ENCODE results near the gene SAMD8. TPM values are rescaled to one million over a fixed set of nuclear protein-coding genes. Genes with fewer than 3 reads are reported as not detected.
"Not testable (repeated sequence)": the region's sequence is repeated elsewhere in the genome, so short reads cannot be mapped to it uniquely, and the experiment has no call there.

Gene SAMD8
- total RNA-seq, 3 donors from 2014 or later = 12.1 to 26.6 (median 13.6) TPM

GRCh38 chr10:75106242-75106641 is 5.2 kb upstream of the SAMD8 start:
- Histone ChIP-seq H3K4me1 (ENCODE audit: low read depth) (peaks cover 2% of the 10 kb centered on the region), H3K36me3 (ENCODE audit: low read depth) (no peaks in the 10 kb centered on the region), H3K4me3 (no peak overlapping the region), H3K9me3 (no peaks in the 10 kb centered on the region)
- no peak for TF ChIP-seq CTCF (IDR thresholded peaks at IDR 0.05)
- DNase-seq = no peak
- intact Hi-C loops (cut with DNase I, micrococcal nuclease) = no loop called here
- no peak for ATAC-seq

GRCh38 chr10:75106891-75107290 is 4.6 kb upstream of the SAMD8 start:
- intact Hi-C loops (cut with DNase I, micrococcal nuclease); ATAC-seq; H3K4me3 ChIP-seq; DNase-seq; H3K4me1 ChIP-seq (ENCODE audit: low read depth); H3K36me3 ChIP-seq (ENCODE audit: low read depth); H3K9me3 ChIP-seq: not testable (repeated sequence)

GRCh38 chr10:75107756-75108683 is 3.4 kb upstream of the SAMD8 start:
- DNase-seq (no peak), ATAC-seq (no peak)
- Histone ChIP-seq H3K36me3 (ENCODE audit: low read depth) (no peaks in the 10 kb centered on the region), H3K4me3 (no peak overlapping the region), H3K4me1 (ENCODE audit: low read depth) (peaks cover 6% of the 10 kb centered on the region), H3K9me3 (no peaks in the 10 kb centered on the region)
- intact Hi-C loops (cut with DNase I, micrococcal nuclease) = no loop called here
- no peak for TF ChIP-seq CTCF (IDR thresholded peaks at IDR 0.05)

GRCh38 chr10:75108684-75109458 is 2.6 kb upstream of the SAMD8 start:
- Histone ChIP-seq H3K36me3 (ENCODE audit: low read depth) (no peaks in the 10 kb centered on the region), H3K9me3 (no peaks in the 10 kb centered on the region), H3K4me1 (ENCODE audit: low read depth) (peaks cover 10% of the 10 kb centered on the region), H3K4me3 (no peak overlapping the region)
- ATAC-seq (peak; percentile 9), DNase-seq (no peak)
- intact Hi-C loops (cut with DNase I, micrococcal nuclease) = no loop called here
- peak; percentile 36 for TF ChIP-seq CTCF (IDR thresholded peaks at IDR 0.05)

GRCh38 chr10:75109459-75109778 is 2.0 kb upstream of the SAMD8 start:
- no peaks in the 10 kb centered on the region for H3K9me3 ChIP-seq
- intact Hi-C loops (cut with DNase I, micrococcal nuclease) = no loop called here
- no peak overlapping the region for H3K4me3 ChIP-seq
- no peaks in the 10 kb centered on the region for H3K36me3 ChIP-seq (ENCODE audit: low read depth)
- DNase-seq = no peak
- H3K4me1 ChIP-seq (ENCODE audit: low read depth) = peaks cover 10% of the 10 kb centered on the region
- ATAC-seq = no peak
- TF ChIP-seq CTCF (IDR thresholded peaks at IDR 0.05) = no peak

All from mucosa of descending colon (tissue), 3 donors.